Breast epithelium (tissue), 4 donors: ENCODE results near the gene HCN4. TPM values are rescaled to one million over a fixed set of nuclear protein-coding genes. Genes with fewer than 3 reads are reported as not detected.

ENCODE experiments used
- DNase-seq, 2 donors: peaks; one replicate each; pipeline ENCODE4 v3.0.0-alpha.2; 2019; ENCODE audit warnings: low spot score in 2 of 2
- H3K27ac ChIP-seq, 2 donors: fragments of 200-600 bp; sonication (generic) in 1 of 2; one replicate each; pipeline ENCODE4 v1.5.1; 2016 to 2019; ENCODE audit warnings: mild to moderate bottlenecking in 1 of 2
- H3K27me3 ChIP-seq, 2 donors: fragments of 200-600 bp; sonication (generic) in 1 of 2; one replicate each; pipeline versions ENCODE4 v1.5.1 to v1.6.0; 2017 to 2019; ENCODE audit warnings: control low read depth in 1 of 2, mild to moderate bottlenecking in 1 of 2
- H3K36me3 ChIP-seq: fragments of 200-600 bp; one replicate; pipeline ENCODE4 v1.5.1; 2019
- H3K4me1 ChIP-seq, 2 donors: fragments of 200-600 bp; sonication (generic); one replicate each; pipeline ENCODE4 v1.5.1; 2016 to 2019; ENCODE audit warnings: control low read depth in 1 of 2
- H3K4me3 ChIP-seq, 3 donors: fragments of 200-600 bp; sonication (generic); 1 replicate in 2 of 3; 2 replicates in 1 of 3; pipeline ENCODE4 v1.5.1; 2016 to 2019; ENCODE audit warnings: mild to moderate bottlenecking in 3 of 3, moderate library complexity in 2 of 3
- H3K9me3 ChIP-seq, 2 donors: fragments of 200-600 bp; sonication (generic) in 1 of 2; one replicate each; pipeline ENCODE4 v1.5.1; 2016 to 2019; ENCODE audit warnings: control low read depth in 1 of 2
- CTCF ChIP-seq, 3 donors: fragments of 450-650 bp; IDR thresholded peaks; one replicate each; pipeline ENCODE4 v1.5.1; 2016 to 2017; ENCODE audit warnings: antibody characterized with exemption in 3 of 3, mild to moderate bottlenecking in 3 of 3, moderate library complexity in 3 of 3
- POLR2A ChIP-seq: fragments of 450-650 bp; IDR thresholded peaks from one replicate; pipeline ENCODE4 v1.6.1; 2016; ENCODE audit warnings: antibody characterized with exemption, mild to moderate bottlenecking, moderate library complexity
- POLR2AphosphoS5 ChIP-seq, 3 donors: sonication (generic); formaldehyde crosslinking; IDR thresholded peaks; one replicate each; pipeline ENCODE4 v1.6.1; 2017; ENCODE audit warnings: antibody characterized with exemption in 3 of 3
- intact Hi-C: fragments of 100-400 bp; cut with DNase I; formaldehyde crosslinking; loops from one replicate; pipeline ENCODE4 v1.15.1; 2023; ENCODE audit warnings: low total_unique reads
- total RNA-seq, 3 donors: library from RNA; depleted of rRNA; stranded (reverse); fragments of >200 nt; gene quantifications; one replicate each; pipeline ENCODE4 v1.1.0, GENCODE V29; 2016

Gene HCN4
- total RNA-seq, 3 donors from 2014 or later = not detected

- no peak overlapping the region for H3K27ac ChIP-seq
- DNase-seq = no peak
- H3K36me3 ChIP-seq = no peaks in the 10 kb centered on the region
- H3K4me1 ChIP-seq = no peaks in the 10 kb centered on the region
- intact Hi-C loops = no loop called here
- TF ChIP-seq POLR2A (no peak), POLR2AphosphoS5 (IDR thresholded peaks at IDR 0.05) (no peak), CTCF (IDR thresholded peaks at IDR 0.05) (no peak)
- H3K4me3 ChIP-seq = no peak overlapping the region
- no peaks in the 10 kb centered on the region for H3K27me3 ChIP-seq
- no peaks in the 10 kb centered on the region for H3K9me3 ChIP-seq
Measured at GRCh38 chr15:73275862-73276261, 92.9 kb downstream of the HCN4 start.

GRCh38 chr15:73273181-73274002, 95.4 kb downstream of the HCN4 start:
- H3K27me3 ChIP-seq = no peaks in the 10 kb centered on the region
- intact Hi-C loops = no loop called here
- peak; percentile 46 to 57 (median 55) for TF ChIP-seq CTCF (IDR thresholded peaks at IDR 0.05)
- TF ChIP-seq POLR2AphosphoS5 (IDR thresholded peaks at IDR 0.05) = no peak
- H3K36me3 ChIP-seq = no peaks in the 10 kb centered on the region
- no peak overlapping the region for H3K4me3 ChIP-seq
- no peaks in the 10 kb centered on the region for H3K9me3 ChIP-seq
- H3K4me1 ChIP-seq = no peaks in the 10 kb centered on the region
- peak in 1 of 2 donors; percentile 31 for DNase-seq
- no peak overlapping the region for H3K27ac ChIP-seq

- peak overlapping the region in 1 of 2 donors; percentile 33 for H3K27ac ChIP-seq
- H3K4me1 ChIP-seq = no peaks in the 10 kb centered on the region
- H3K36me3 ChIP-seq = no peaks in the 10 kb centered on the region
- H3K4me3 ChIP-seq = no peak overlapping the region
- no peak for TF ChIP-seq POLR2AphosphoS5 (IDR thresholded peaks at IDR 0.05)
- TF ChIP-seq CTCF (IDR thresholded peaks at IDR 0.05) = no peak
- TF ChIP-seq POLR2A = no peak
- intact Hi-C loops = no loop called here
- no peaks in the 10 kb centered on the region for H3K27me3 ChIP-seq
- H3K9me3 ChIP-seq = no peaks in the 10 kb centered on the region
- no peak for DNase-seq
Measured at GRCh38 chr15:73270366-73271097, 98.2 kb downstream of the HCN4 start.

Other genes starting within 250 kb of the HCN4 start
- not detected for gene REC114, start 74.2 kb upstream of the HCN4 start, total RNA-seq